HG03571 (cell line): ENCODE results near the gene XPC.

Source experiments
- ATAC-seq: cut with Tn5 transposase; IDR thresholded peaks from one replicate; pipeline ENCODE4 v1.9.1; 2021; ENCODE audit not compliant: unreplicated experiment

The XPC gene

GRCh38 chr3:14135581-14135980 is 42.8 kb downstream of the XPC start:
- no peak for ATAC-seq

- ATAC-seq, result no peak
Observed at GRCh38 chr3:14134291-14134690, 44.1 kb downstream of the XPC start.

- no peak for ATAC-seq
Observed at GRCh38 chr3:14133876-14134275, 44.5 kb downstream of the XPC start.

- ATAC-seq, result no peak
Observed at GRCh38 chr3:14133188-14133800, 45.1 kb downstream of the XPC start.

GRCh38 chr3:14132689-14133088 is 45.7 kb downstream of the XPC start:
- no peak for ATAC-seq

- no peak for ATAC-seq
Observed at GRCh38 chr3:14132120-14132519, 46.3 kb downstream of the XPC start.

- ATAC-seq, result no peak
Observed at GRCh38 chr3:14131134-14131533, 47.3 kb downstream of the XPC start.

GRCh38 chr3:14130707-14131106 is 47.7 kb downstream of the XPC start:
- ATAC-seq, result no peak

- ATAC-seq, result no peak
Observed at GRCh38 chr3:14130230-14130629, 48.2 kb downstream of the XPC start.

- no peak for ATAC-seq
Observed at GRCh38 chr3:14129296-14129695, 49.1 kb downstream of the XPC start.

- no peak for ATAC-seq
Observed at GRCh38 chr3:14128724-14129123, 49.7 kb downstream of the XPC start.

GRCh38 chr3:14127516-14128161 is 50.8 kb downstream of the XPC start:
- no peak for ATAC-seq

GRCh38 chr3:14126887-14127505 is 51.4 kb downstream of the XPC start:
- no peak for ATAC-seq

GRCh38 chr3:14126017-14126886 is 52.1 kb downstream of the XPC start:
- ATAC-seq, result no peak

GRCh38 chr3:14125193-14126016 is 53.0 kb downstream of the XPC start:
- peak; percentile 20 for ATAC-seq

GRCh38 chr3:14124615-14125192 is 53.7 kb downstream of the XPC start, which contains the start of the genes CHCHD4 and TMEM43:
Gene CHCHD4 (minus strand): TSS chr3:14124870. CDS start chr3:14124676, 194 bp downstream.
Gene TMEM43 (plus strand): TSS chr3:14125052. CDS start chr3:14125194, 142 bp downstream.
- ATAC-seq, result peak; percentile 81

- peak; percentile 26 for ATAC-seq
Observed at GRCh38 chr3:14124223-14124614, 54.2 kb downstream of the XPC start.

GRCh38 chr3:14123308-14124222 is 54.8 kb downstream of the XPC start:
- ATAC-seq, result no peak

- no peak for ATAC-seq
Observed at GRCh38 chr3:14122301-14122700, 56.1 kb downstream of the XPC start.
